ENCODE measurements around the gene NFATC2. TPM values are rescaled to one million over a fixed set of nuclear protein-coding genes. Genes with fewer than 3 reads are reported as not detected.

The NFATC2 gene
- total RNA-seq, 4 donors from 2014 or later: 1.6 to 3.9 (median 2.8) TPM

DNA sequence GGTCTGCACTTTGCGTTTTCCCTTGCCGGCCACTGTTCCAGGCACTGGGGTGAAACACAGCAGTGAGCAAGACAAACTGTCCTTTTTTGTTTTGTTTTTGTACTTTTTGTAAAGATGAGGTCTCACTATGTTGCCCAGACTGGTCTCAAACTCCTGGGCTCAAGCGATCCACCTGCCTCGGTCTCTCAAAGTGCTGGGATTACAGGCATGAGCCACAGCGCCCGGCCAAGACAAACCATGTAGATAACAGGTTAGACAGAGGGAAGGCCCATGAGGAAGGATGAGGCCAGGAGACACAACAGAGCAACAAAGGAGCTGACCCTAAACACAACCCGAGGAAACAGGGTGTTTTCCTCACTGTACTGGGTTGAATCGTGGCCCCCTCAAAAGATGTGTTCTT, 165.4 kb downstream of the NFATC2 start:
- intact Hi-C loops (cut with DNase I; ENCODE audit: low total_unique reads): no loop called here

DNA sequence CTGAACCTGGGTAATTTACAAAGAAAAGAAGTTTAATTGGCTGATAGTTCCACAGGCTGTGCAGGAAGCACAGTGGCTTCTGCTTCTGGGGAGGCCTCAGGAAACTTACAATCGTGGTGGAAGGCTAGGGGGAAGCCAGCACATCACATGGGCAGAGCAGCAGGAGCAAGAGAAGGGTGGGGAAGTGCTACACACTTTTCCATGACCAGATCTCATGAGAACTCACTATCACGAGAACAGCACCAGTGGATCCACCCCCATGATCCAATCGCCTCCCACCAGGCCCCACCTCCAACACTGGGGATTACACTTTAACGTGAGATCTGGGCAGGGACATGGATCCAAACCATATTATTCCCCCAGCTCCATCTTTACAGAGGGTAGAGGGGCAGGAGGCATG, 166.4 kb downstream of the NFATC2 start:
- intact Hi-C loops (cut with DNase I; ENCODE audit: low total_unique reads): no loop called here
- TF ChIP-seq, protein P1, sequence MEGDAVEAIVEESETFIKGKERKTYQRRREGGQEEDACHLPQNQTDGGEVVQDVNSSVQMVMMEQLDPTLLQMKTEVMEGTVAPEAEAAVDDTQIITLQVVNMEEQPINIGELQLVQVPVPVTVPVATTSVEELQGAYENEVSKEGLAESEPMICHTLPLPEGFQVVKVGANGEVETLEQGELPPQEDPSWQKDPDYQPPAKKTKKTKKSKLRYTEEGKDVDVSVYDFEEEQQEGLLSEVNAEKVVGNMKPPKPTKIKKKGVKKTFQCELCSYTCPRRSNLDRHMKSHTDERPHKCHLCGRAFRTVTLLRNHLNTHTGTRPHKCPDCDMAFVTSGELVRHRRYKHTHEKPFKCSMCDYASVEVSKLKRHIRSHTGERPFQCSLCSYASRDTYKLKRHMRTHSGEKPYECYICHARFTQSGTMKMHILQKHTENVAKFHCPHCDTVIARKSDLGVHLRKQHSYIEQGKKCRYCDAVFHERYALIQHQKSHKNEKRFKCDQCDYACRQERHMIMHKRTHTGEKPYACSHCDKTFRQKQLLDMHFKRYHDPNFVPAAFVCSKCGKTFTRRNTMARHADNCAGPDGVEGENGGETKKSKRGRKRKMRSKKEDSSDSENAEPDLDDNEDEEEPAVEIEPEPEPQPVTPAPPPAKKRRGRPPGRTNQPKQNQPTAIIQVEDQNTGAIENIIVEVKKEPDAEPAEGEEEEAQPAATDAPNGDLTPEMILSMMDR (IDR thresholded peaks at IDR 0.05 in 4 of 5, conservative IDR thresholded peaks at IDR 0.05 in 1 of 5): no peak
- TF ChIP-seq POLR2A (IDR thresholded peaks at IDR 0.05): no peak

More for the DNA sequence above, 165.4 kb downstream of the NFATC2 start:
- ATAC-seq (no peak), DNase-seq (no peak)
- TF ChIP-seq, protein P1 (IDR thresholded peaks at IDR 0.05 in 4 of 5, conservative IDR thresholded peaks at IDR 0.05 in 1 of 5): no peak
- no peak for TF ChIP-seq POLR2A (IDR thresholded peaks at IDR 0.05)
- in situ Hi-C loops (cut with MboI; ENCODE audit: low sequenced_read_pairs in 4 of 4): loop anchor here in 1 of 4 donors (10.0 kb wide), 1 partner anchor 218 kb away; no protein-coding TSS in a partner anchor
- Histone ChIP-seq H3K4me3 (no peak overlapping the region), H3K36me3 (no peaks in the 10 kb centered on the region), H3K9me3 (no peaks in the 10 kb centered on the region), H3K27ac (no peak overlapping the region), H3K4me1 (no peaks in the 10 kb centered on the region), H3K27me3 (no peaks in the 10 kb centered on the region)

DNA sequence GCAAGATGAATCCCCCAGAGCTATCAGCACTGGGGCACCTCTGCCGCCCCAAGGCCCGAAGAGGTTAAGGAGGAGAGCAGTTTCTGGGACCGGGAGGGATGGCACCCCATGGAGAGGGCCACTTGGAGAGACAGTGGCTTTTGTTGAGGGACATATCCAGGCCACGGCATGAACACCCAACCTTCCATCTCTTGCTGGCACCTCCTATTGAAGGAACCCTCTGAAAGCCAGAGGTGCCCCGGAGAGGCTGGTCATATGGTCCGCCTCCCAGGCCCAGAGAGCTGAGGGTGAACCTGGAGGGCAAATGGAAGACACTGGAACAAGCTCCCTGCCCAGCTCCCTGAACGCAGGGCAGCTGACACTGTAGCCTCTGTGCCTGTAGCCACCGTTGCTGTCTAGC, 167.0 kb downstream of the NFATC2 start:
- no peaks in the 10 kb centered on the region for H3K36me3 ChIP-seq
- H3K9me3 ChIP-seq: no peaks in the 10 kb centered on the region
- no peak overlapping the region for H3K27ac ChIP-seq
- no peak overlapping the region for H3K4me3 ChIP-seq
- ATAC-seq: no peak
- no peak for DNase-seq
- H3K4me1 ChIP-seq: no peaks in the 10 kb centered on the region
- no peaks in the 10 kb centered on the region for H3K27me3 ChIP-seq
- intact Hi-C loops (cut with DNase I; ENCODE audit: low total_unique reads): no loop called here
- TF ChIP-seq POLR2A (IDR thresholded peaks at IDR 0.05): no peak
- TF ChIP-seq, protein P1 (IDR thresholded peaks at IDR 0.05 in 4 of 5, conservative IDR thresholded peaks at IDR 0.05 in 1 of 5): no peak
- in situ Hi-C loops (cut with MboI; ENCODE audit: low sequenced_read_pairs in 4 of 4): loop anchor here in 1 of 4 donors (10.0 kb wide), 1 partner anchor 219 kb away; no protein-coding TSS in a partner anchor

More for the DNA sequence above, 166.4 kb downstream of the NFATC2 start:
- H3K4me3 ChIP-seq: no peak overlapping the region
- ATAC-seq (no peak), DNase-seq (no peak)
- H3K27me3 ChIP-seq: no peaks in the 10 kb centered on the region
- H3K27ac ChIP-seq: no peak overlapping the region
- H3K4me1 ChIP-seq: no peaks in the 10 kb centered on the region
- H3K9me3 ChIP-seq: no peaks in the 10 kb centered on the region
- in situ Hi-C loops (cut with MboI; ENCODE audit: low sequenced_read_pairs in 4 of 4): loop anchor here in 1 of 4 donors (10.0 kb wide), 1 partner anchor 219 kb away; no protein-coding TSS in a partner anchor
- no peaks in the 10 kb centered on the region for H3K36me3 ChIP-seq

DNA sequence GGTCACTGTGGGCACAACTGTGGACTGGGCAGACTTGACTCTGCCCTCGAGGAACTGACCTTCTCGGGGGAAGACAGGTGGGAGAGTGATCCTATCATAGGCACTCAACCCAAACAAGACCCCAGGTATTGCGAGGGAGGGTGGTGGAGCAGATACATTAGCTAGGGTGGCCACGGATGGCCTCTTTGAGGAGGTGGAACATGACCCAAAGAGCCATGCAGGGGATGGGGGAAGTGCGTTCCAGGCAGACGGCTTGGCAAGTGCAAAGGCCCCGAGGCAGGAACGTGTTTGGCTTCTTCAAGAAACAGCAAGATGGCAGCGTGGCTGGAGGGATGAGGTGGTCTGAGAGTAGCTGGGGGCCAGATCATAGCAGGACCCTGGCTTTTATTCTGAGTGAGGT, 167.6 kb downstream of the NFATC2 start:
- H3K9me3 ChIP-seq: no peaks in the 10 kb centered on the region
- intact Hi-C loops (cut with DNase I; ENCODE audit: low total_unique reads): no loop called here
- TF ChIP-seq, protein P1 (IDR thresholded peaks at IDR 0.05 in 4 of 5, conservative IDR thresholded peaks at IDR 0.05 in 1 of 5): no peak
- no peak for TF ChIP-seq POLR2A (IDR thresholded peaks at IDR 0.05)
- DNase-seq (no peak), ATAC-seq (no peak)
- H3K36me3 ChIP-seq: no peaks in the 10 kb centered on the region
- H3K4me3 ChIP-seq: no peak overlapping the region
- no peak overlapping the region for H3K27ac ChIP-seq
- H3K4me1 ChIP-seq: no peaks in the 10 kb centered on the region
- no peaks in the 10 kb centered on the region for H3K27me3 ChIP-seq
- in situ Hi-C loops (cut with MboI; ENCODE audit: low sequenced_read_pairs in 4 of 4): loop anchor here (5.0 to 25.0 kb wide), 5 partner anchors 217 to 712 kb away; no protein-coding TSS in a partner anchor

GRCh38 chr20:51374456-51374830, 168.1 kb downstream of the NFATC2 start:
- H3K9me3 ChIP-seq: no peaks in the 10 kb centered on the region
- DNase-seq (no peak), ATAC-seq (no peak)
- TF ChIP-seq, protein P1 (IDR thresholded peaks at IDR 0.05 in 4 of 5, conservative IDR thresholded peaks at IDR 0.05 in 1 of 5): no peak
- TF ChIP-seq POLR2A (IDR thresholded peaks at IDR 0.05): no peak
- no peaks in the 10 kb centered on the region for H3K4me1 ChIP-seq
- H3K4me3 ChIP-seq: no peak overlapping the region
- in situ Hi-C loops (cut with MboI; ENCODE audit: low sequenced_read_pairs in 4 of 4) (loop anchor here (5.0 to 25.0 kb wide), 5 partner anchors 218 to 713 kb away; no protein-coding TSS in a partner anchor), intact Hi-C loops (cut with DNase I; ENCODE audit: low total_unique reads) (no loop called here)
- no peak overlapping the region for H3K27ac ChIP-seq
- H3K27me3 ChIP-seq: no peaks in the 10 kb centered on the region
- H3K36me3 ChIP-seq: no peaks in the 10 kb centered on the region
